Measurements from ENCODE around the gene SLC6A6. TPM values are rescaled to one million over a fixed set of nuclear protein-coding genes. Genes with fewer than 3 reads are reported as not detected.
A peak's percentile ranks its signal among the peaks of the same experiment; 100 is the strongest.

SLC6A6 gene
- total RNA-seq, 1 experiment from 2014 or later: 211 TPM

DNA sequence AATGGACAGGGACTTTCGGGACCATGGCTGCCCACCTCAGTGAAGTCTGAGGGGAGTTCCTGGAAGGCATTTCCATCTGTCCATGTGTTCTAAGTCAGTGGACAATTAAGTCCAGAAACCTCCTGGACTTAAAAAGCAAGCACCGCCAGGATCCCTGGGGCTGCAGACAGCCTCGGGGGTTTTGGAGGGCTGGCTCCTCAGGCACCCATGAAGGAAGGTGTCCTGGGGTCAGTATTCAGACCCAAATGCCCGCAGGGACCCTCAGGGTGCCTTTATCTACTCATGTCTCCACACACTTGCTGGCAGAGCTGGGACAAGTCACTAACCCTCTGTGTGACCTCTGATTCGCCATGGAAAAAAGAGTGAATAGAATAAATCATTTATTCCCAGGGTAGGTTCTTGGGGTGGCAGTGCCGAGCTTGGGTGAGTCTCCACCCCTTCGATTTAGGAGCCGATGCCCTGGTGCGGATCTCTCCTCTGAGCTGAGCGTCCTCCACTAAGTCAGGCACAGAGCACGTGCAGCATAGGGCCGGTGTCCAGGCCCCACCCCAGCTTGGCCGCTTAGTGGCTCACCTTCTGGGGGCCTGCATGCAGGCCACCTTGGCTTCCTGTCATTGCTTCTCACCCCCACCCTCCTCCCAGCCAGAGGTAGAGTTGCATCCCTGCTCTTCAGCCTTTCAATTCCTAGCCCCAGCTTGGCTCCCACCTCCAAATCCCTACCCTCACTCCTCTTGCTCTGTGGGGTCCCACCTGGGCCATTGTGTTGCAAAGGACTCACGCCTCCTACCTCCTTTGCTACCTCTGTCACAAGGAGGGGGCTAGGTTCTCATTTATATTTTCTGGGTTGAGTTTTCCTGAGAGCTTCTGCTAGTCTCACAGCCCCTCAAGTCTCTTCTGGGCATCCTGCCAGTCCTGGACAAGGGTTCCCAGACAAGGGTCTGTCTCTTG is 19.9 kb downstream of the SLC6A6 start (continued):
- TF ChIP-seq, protein P1, sequence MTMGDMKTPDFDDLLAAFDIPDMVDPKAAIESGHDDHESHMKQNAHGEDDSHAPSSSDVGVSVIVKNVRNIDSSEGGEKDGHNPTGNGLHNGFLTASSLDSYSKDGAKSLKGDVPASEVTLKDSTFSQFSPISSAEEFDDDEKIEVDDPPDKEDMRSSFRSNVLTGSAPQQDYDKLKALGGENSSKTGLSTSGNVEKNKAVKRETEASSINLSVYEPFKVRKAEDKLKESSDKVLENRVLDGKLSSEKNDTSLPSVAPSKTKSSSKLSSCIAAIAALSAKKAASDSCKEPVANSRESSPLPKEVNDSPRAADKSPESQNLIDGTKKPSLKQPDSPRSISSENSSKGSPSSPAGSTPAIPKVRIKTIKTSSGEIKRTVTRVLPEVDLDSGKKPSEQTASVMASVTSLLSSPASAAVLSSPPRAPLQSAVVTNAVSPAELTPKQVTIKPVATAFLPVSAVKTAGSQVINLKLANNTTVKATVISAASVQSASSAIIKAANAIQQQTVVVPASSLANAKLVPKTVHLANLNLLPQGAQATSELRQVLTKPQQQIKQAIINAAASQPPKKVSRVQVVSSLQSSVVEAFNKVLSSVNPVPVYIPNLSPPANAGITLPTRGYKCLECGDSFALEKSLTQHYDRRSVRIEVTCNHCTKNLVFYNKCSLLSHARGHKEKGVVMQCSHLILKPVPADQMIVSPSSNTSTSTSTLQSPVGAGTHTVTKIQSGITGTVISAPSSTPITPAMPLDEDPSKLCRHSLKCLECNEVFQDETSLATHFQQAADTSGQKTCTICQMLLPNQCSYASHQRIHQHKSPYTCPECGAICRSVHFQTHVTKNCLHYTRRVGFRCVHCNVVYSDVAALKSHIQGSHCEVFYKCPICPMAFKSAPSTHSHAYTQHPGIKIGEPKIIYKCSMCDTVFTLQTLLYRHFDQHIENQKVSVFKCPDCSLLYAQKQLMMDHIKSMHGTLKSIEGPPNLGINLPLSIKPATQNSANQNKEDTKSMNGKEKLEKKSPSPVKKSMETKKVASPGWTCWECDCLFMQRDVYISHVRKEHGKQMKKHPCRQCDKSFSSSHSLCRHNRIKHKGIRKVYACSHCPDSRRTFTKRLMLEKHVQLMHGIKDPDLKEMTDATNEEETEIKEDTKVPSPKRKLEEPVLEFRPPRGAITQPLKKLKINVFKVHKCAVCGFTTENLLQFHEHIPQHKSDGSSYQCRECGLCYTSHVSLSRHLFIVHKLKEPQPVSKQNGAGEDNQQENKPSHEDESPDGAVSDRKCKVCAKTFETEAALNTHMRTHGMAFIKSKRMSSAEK (CRISPR knock-in tag; IDR thresholded peaks at IDR 0.05; ENCODE audit: borderline replicate concordance): no peak
- TF ChIP-seq JAZF1 (CRISPR knock-in tag; IDR thresholded peaks at IDR 0.05) (no peak), FOXK1 (CRISPR knock-in tag; IDR thresholded peaks at IDR 0.05) (0 out of 2 replicates have a peak, but pooled peaks have one; percentile 13), MXD4 (CRISPR knock-in tag; IDR thresholded peaks at IDR 0.05; ENCODE audit: borderline replicate concordance) (no peak), TEAD1 (CRISPR knock-in tag; IDR thresholded peaks at IDR 0.05) (peak; percentile 44; the same call in 1 of the 2 replicates)

DNA sequence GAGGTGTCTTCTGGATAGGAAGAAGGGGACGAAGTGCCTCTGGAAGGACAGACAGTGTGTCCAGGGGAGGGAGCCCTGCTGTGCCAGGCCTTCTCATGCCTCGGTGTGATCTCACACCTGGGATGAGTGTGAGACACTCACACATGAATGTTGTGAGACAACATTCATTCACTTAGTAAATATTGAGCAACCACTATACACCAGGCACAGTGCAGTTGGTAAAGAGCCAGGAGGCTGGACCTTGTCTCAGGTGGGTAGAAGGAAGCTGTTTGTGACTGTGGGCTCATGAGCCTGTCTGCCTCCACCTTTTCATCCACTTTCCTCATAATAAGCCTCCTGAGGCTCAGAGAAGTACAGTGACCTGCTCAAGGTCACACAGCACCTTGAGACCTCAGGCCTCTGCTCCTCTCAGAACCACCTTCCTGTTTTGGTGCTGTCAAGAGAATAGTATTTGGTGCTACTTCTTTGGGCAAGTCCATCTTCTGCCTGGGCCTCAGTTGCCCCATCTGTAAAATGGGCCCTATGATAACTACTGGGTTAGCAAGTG is 20.9 kb downstream of the SLC6A6 start:
- ATAC-seq: no peak

DNA sequence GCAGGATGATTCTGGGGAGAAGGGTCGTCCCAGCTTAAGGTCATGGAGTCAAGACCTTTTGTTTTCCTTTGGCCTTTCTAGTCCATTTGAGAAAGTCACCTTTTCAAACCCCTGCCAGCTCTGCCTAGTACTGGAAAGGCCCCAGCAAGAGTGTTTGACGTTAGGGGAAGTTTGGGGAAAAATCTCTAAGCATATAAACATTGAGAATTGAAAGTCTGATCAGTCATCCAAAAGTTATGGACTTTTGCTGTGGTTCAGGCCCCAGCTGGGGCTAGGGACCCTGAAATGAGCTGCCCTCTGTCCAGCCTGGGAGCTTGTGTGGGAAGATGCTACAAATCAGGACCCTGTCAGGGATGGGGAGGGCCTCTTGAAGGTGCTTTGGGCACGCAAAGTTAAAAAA is 21.6 kb downstream of the SLC6A6 start:
- ATAC-seq (no peak), DNase-seq (ENCODE audit: low spot score) (no peak)
- no peaks in the 10 kb centered on the region for H3K9me3 Mint-ChIP-seq
- H3K4me3 Mint-ChIP-seq: peak overlapping the region; percentile 8; the same call in 1 of the 2 replicates
- H3K36me3 Mint-ChIP-seq: peaks cover 19% of the 10 kb centered on the region
- H3K27ac Mint-ChIP-seq: peak overlapping the region; percentile 87
- CTCF ChIA-PET: interaction anchor here (1.2 to 1.5 kb wide), 2 partner anchors 49 to 148 kb away, joined by 3 to 4 read pairs; no protein-coding TSS in a partner anchor
- H3K27me3 Mint-ChIP-seq (ENCODE audit: low read depth): no peaks in the 10 kb centered on the region
- H3K4me1 Mint-ChIP-seq: peaks cover 82% of the 10 kb centered on the region
- POLR2A ChIA-PET: interaction anchor here (0.7 kb wide), 1 partner anchor 29 kb away, joined by 3 read pairs; no protein-coding TSS in a partner anchor
- TF ChIP-seq, protein P2, sequence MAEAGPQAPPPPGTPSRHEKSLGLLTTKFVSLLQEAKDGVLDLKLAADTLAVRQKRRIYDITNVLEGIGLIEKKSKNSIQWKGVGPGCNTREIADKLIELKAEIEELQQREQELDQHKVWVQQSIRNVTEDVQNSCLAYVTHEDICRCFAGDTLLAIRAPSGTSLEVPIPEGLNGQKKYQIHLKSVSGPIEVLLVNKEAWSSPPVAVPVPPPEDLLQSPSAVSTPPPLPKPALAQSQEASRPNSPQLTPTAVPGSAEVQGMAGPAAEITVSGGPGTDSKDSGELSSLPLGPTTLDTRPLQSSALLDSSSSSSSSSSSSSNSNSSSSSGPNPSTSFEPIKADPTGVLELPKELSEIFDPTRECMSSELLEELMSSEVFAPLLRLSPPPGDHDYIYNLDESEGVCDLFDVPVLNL (CRISPR knock-in tag; IDR thresholded peaks at IDR 0.05; ENCODE audit: borderline replicate concordance, low read depth): no peak
- no peak for TF ChIP-seq PRRX2 (CRISPR knock-in tag; IDR thresholded peaks at IDR 0.05)
- TF ChIP-seq, protein P3, sequence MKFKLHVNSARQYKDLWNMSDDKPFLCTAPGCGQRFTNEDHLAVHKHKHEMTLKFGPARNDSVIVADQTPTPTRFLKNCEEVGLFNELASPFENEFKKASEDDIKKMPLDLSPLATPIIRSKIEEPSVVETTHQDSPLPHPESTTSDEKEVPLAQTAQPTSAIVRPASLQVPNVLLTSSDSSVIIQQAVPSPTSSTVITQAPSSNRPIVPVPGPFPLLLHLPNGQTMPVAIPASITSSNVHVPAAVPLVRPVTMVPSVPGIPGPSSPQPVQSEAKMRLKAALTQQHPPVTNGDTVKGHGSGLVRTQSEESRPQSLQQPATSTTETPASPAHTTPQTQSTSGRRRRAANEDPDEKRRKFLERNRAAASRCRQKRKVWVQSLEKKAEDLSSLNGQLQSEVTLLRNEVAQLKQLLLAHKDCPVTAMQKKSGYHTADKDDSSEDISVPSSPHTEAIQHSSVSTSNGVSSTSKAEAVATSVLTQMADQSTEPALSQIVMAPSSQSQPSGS (CRISPR knock-in tag; IDR thresholded peaks at IDR 0.05; ENCODE audit: borderline replicate concordance, low read depth): no peak
- TF ChIP-seq TP53 (CRISPR knock-in tag; IDR thresholded peaks at IDR 0.05): no peak
- TF ChIP-seq, protein P4, sequence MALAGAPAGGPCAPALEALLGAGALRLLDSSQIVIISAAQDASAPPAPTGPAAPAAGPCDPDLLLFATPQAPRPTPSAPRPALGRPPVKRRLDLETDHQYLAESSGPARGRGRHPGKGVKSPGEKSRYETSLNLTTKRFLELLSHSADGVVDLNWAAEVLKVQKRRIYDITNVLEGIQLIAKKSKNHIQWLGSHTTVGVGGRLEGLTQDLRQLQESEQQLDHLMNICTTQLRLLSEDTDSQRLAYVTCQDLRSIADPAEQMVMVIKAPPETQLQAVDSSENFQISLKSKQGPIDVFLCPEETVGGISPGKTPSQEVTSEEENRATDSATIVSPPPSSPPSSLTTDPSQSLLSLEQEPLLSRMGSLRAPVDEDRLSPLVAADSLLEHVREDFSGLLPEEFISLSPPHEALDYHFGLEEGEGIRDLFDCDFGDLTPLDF (CRISPR knock-in tag; IDR thresholded peaks at IDR 0.05): no peak
- TF ChIP-seq, protein P5, sequence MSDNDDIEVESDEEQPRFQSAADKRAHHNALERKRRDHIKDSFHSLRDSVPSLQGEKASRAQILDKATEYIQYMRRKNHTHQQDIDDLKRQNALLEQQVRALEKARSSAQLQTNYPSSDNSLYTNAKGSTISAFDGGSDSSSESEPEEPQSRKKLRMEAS (CRISPR knock-in tag; IDR thresholded peaks at IDR 0.05): no peak
- TF ChIP-seq NR3C1 (CRISPR knock-in tag; conservative IDR thresholded peaks at IDR 0.05; ENCODE audit: low read depth): no peak
- TF ChIP-seq, protein P6, sequence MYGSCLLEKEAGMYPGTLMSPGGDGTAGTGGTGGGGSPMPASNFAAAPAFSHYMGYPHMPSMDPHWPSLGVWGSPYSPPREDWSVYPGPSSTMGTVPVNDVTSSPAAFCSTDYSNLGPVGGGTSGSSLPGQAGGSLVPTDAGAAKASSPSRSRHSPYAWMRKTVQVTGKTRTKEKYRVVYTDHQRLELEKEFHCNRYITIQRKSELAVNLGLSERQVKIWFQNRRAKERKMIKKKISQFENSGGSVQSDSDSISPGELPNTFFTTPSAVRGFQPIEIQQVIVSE (CRISPR knock-in tag; IDR thresholded peaks at IDR 0.05; ENCODE audit: borderline replicate concordance): no peak

More for the DNA sequence above, 20.9 kb downstream of the SLC6A6 start:
- peak overlapping the region; percentile 87 for H3K27ac Mint-ChIP-seq
- POLR2A ChIA-PET: no interaction called here
- no peak for DNase-seq (ENCODE audit: low spot score)
- CTCF ChIA-PET: interaction anchor here (0.9 to 3.1 kb wide), 7 partner anchors 21 to 162 kb away, joined by 3 to 10 read pairs (median 4); partner anchors contain the start of gene SLC6A6
- H3K4me1 Mint-ChIP-seq: peaks cover 89% of the 10 kb centered on the region
- no peaks in the 10 kb centered on the region for H3K9me3 Mint-ChIP-seq
- H3K4me3 Mint-ChIP-seq: peak overlapping the region; percentile 16
- H3K27me3 Mint-ChIP-seq (ENCODE audit: low read depth): no peaks in the 10 kb centered on the region
- TF ChIP-seq CREB1 (CRISPR knock-in tag; IDR thresholded peaks at IDR 0.05): no peak
- TF ChIP-seq SP1 (CRISPR knock-in tag; conservative IDR thresholded peaks at IDR 0.05): no peak
- TF ChIP-seq ZNF232 (CRISPR knock-in tag; IDR thresholded peaks at IDR 0.05): no peak
- TF ChIP-seq, protein P7, sequence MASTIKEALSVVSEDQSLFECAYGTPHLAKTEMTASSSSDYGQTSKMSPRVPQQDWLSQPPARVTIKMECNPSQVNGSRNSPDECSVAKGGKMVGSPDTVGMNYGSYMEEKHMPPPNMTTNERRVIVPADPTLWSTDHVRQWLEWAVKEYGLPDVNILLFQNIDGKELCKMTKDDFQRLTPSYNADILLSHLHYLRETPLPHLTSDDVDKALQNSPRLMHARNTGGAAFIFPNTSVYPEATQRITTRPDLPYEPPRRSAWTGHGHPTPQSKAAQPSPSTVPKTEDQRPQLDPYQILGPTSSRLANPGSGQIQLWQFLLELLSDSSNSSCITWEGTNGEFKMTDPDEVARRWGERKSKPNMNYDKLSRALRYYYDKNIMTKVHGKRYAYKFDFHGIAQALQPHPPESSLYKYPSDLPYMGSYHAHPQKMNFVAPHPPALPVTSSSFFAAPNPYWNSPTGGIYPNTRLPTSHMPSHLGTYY (CRISPR knock-in tag; IDR thresholded peaks at IDR 0.05): no peak
- no peak for TF ChIP-seq TEAD4 (CRISPR knock-in tag; IDR thresholded peaks at IDR 0.05)
- TF ChIP-seq MYBL2 (CRISPR knock-in tag; IDR thresholded peaks at IDR 0.05): no peak
- TF ChIP-seq TEAD1 (CRISPR knock-in tag; IDR thresholded peaks at IDR 0.05): no peak
- TF ChIP-seq, protein P8, sequence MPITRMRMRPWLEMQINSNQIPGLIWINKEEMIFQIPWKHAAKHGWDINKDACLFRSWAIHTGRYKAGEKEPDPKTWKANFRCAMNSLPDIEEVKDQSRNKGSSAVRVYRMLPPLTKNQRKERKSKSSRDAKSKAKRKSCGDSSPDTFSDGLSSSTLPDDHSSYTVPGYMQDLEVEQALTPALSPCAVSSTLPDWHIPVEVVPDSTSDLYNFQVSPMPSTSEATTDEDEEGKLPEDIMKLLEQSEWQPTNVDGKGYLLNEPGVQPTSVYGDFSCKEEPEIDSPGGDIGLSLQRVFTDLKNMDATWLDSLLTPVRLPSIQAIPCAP (CRISPR knock-in tag; IDR thresholded peaks at IDR 0.05): no peak
- H3K36me3 Mint-ChIP-seq: peaks cover 24% of the 10 kb centered on the region
